DND-41 (cell line): Measurements from ENCODE around the gene SERPINB3.
"Not testable (repeated sequence)": the region's sequence is repeated elsewhere in the genome, so short reads cannot be mapped to it uniquely, and the experiment has no call there.

Experiments used
- EZH2 ChIP-seq: IDR thresholded peaks from 3 replicates; pipeline ENCODE4 v1.6.1; 2012; ENCODE audit warnings: borderline replicate concordance, low read depth, mild to moderate bottlenecking, moderate library complexity, low read length, inconsistent platforms; ENCODE audit not compliant: severe bottlenecking
- TF ChIP-seq, protein P1 (sequence below): IDR thresholded peaks from 2 replicates; pipeline ENCODE4 v1.5.1; 2012; ENCODE audit warnings: borderline replicate concordance, low read length, moderate library complexity, mild to moderate bottlenecking; ENCODE audit not compliant: poor library complexity, severe bottlenecking; ENCODE audit errors: extremely low read depth

DNA sequence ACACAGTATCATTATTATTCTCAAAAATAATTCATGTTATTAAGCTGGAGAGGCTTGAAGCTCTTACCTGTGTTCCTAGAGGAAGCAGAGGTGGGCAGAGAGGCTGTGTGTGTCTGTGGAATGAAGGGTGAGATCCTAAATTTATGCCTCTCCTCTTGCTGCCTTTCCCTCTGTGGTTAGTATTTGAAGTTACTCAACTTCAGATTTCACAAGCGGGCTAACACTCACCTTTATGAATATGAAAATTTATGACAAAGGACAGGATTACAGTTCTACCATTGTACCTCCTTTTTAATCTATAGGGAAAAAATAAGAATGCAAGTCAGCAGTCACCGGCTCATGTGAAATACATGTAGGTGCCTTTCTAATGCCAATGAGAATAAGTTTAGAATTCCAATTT lies 17.6 kb downstream of the SERPINB3 start, which contains the start of gene SERPINB4:
- TF ChIP-seq EZH2: not testable (repeated sequence)
- TF ChIP-seq, protein P1, sequence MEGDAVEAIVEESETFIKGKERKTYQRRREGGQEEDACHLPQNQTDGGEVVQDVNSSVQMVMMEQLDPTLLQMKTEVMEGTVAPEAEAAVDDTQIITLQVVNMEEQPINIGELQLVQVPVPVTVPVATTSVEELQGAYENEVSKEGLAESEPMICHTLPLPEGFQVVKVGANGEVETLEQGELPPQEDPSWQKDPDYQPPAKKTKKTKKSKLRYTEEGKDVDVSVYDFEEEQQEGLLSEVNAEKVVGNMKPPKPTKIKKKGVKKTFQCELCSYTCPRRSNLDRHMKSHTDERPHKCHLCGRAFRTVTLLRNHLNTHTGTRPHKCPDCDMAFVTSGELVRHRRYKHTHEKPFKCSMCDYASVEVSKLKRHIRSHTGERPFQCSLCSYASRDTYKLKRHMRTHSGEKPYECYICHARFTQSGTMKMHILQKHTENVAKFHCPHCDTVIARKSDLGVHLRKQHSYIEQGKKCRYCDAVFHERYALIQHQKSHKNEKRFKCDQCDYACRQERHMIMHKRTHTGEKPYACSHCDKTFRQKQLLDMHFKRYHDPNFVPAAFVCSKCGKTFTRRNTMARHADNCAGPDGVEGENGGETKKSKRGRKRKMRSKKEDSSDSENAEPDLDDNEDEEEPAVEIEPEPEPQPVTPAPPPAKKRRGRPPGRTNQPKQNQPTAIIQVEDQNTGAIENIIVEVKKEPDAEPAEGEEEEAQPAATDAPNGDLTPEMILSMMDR: not testable (repeated sequence)
